Adrenal gland (tissue), 5 donors: ENCODE results near the gene CNNM2.

Source experiments
- CTCF ChIP-seq, 6 experiments: fragments of 450-650 bp in 4 of 6; fragments of 200-600 bp in 2 of 6; sonication (generic) in 1 of 6; IDR thresholded peaks; 1 replicate in 5 of 6; 2 replicates in 1 of 6; pipeline versions ENCODE4 v1.5.1 to v1.8.0; 2016 to 2021; ENCODE audit warnings: antibody characterized with exemption in 6 of 6, mild to moderate bottlenecking in 2 of 6, moderate library complexity in 1 of 6
- POLR2A ChIP-seq, 2 donors: fragments of 450-650 bp; IDR thresholded peaks; one replicate each; pipeline ENCODE4 v1.6.1; 2017; ENCODE audit warnings: antibody characterized with exemption in 2 of 2, mild to moderate bottlenecking in 2 of 2, moderate library complexity in 1 of 2
- donor health status: DM: no; HTN: no; CAD: no.

- TF ChIP-seq POLR2A (IDR thresholded peaks at IDR 0.05) (no peak), CTCF (IDR thresholded peaks at IDR 0.05) (no peak)
Measured at GRCh38 chr10:103120546-103120945, 202.5 kb downstream of the CNNM2 start.
